ENCODE measurements around the gene EN2.
A peak's percentile ranks its signal among the peaks of the same experiment; 100 is the strongest.

The EN2 gene

DNA sequence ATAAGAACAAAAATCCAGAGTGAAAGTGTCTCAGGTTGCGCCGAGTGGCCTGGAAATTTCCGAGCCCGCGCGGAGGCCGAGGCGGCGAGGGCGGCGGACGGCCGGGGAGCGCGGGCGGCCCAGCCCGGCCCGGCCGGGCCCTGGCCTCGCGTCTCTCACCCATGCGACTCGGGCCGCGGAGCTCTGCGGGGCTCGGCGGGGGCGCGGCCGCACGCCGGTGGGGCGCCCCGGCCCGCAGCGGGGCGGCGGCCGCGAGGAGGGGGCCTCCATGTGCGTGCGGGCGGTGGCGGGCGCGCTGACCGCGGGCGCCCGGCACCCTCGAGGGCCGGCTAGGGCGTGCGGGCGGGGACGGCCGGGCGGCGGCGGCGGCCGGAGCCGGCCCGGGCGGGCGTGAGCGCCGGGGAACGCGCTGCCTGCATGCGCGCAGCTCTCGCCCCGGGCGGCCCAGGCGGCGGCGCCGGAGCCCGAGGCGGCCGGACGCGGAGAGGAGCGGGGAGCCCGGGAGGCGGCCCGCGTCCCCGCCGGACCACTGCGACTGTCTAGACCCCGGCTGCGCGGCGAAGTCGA, 302 bp upstream of the EN2 start:
- Histone ChIP-seq H3K9me3 (ENCODE audit: control insufficient read depth in 2 of 2, low read length in 2 of 2) (no peaks in the 10 kb centered on the region), H3K4me1 (ENCODE audit: control insufficient read depth in 2 of 2, insufficient read depth in 2 of 2, low read length in 2 of 2) (peaks cover 10% of the 10 kb centered on the region in 2 donors), H3K4me3 (ENCODE audit: low read length in 2 of 2) (peak overlapping the region; percentile 50 to 74), H3K36me3 (ENCODE audit: control insufficient read depth in 2 of 2, insufficient read depth in 2 of 2, low read length in 2 of 2) (no peaks in the 10 kb centered on the region), H3K27me3 (ENCODE audit: control insufficient read depth in 2 of 2, insufficient read depth in 2 of 2, low read length in 2 of 2) (peaks cover 69 to 83% of the 10 kb centered on the region in 2 donors), H3K27ac (ENCODE audit: low read depth in 2 of 2, low read length in 2 of 2) (no peak overlapping the region), H3K9ac (ENCODE audit: low read depth in 1 of 2, low read length in 2 of 2) (no peak overlapping the region)

- H3K27me3 ChIP-seq (ENCODE audit: control insufficient read depth in 2 of 2, insufficient read depth in 2 of 2, low read length in 2 of 2), result peaks cover 73 to 81% of the 10 kb centered on the region in 2 donors
These were observed 1.2 kb downstream of the EN2 start for GRCh38 chr7:155458878-155459699.

GRCh38 chr7:155459700-155460461, 2.0 kb downstream of the EN2 start:
- Histone ChIP-seq H3K9me3 (ENCODE audit: control insufficient read depth in 2 of 2, low read length in 2 of 2) (no peaks in the 10 kb centered on the region), H3K9ac (ENCODE audit: low read depth in 1 of 2, low read length in 2 of 2) (no peak overlapping the region), H3K27me3 (ENCODE audit: control insufficient read depth in 2 of 2, insufficient read depth in 2 of 2, low read length in 2 of 2) (peaks cover 73 to 81% of the 10 kb centered on the region in 2 donors), H3K27ac (ENCODE audit: low read depth in 2 of 2, low read length in 2 of 2) (no peak overlapping the region), H3K4me3 (ENCODE audit: low read length in 2 of 2) (no peak overlapping the region), H3K4me1 (ENCODE audit: control insufficient read depth in 2 of 2, insufficient read depth in 2 of 2, low read length in 2 of 2) (peaks cover 10% of the 10 kb centered on the region in 2 donors), H3K36me3 (ENCODE audit: control insufficient read depth in 2 of 2, insufficient read depth in 2 of 2, low read length in 2 of 2) (no peaks in the 10 kb centered on the region)

More at GRCh38 chr7:155458878-155459699, 1.2 kb downstream of the EN2 start:
- peaks cover 10% of the 10 kb centered on the region in 2 donors for H3K4me1 ChIP-seq (ENCODE audit: control insufficient read depth in 2 of 2, insufficient read depth in 2 of 2, low read length in 2 of 2)
- no peak overlapping the region for H3K4me3 ChIP-seq (ENCODE audit: low read length in 2 of 2)
- no peak overlapping the region for H3K27ac ChIP-seq (ENCODE audit: low read depth in 2 of 2, low read length in 2 of 2)
- no peaks in the 10 kb centered on the region for H3K9me3 ChIP-seq (ENCODE audit: control insufficient read depth in 2 of 2, low read length in 2 of 2)
- H3K9ac ChIP-seq (ENCODE audit: low read depth in 1 of 2, low read length in 2 of 2), result no peak overlapping the region
- H3K36me3 ChIP-seq (ENCODE audit: control insufficient read depth in 2 of 2, insufficient read depth in 2 of 2, low read length in 2 of 2), result no peaks in the 10 kb centered on the region

DNA sequence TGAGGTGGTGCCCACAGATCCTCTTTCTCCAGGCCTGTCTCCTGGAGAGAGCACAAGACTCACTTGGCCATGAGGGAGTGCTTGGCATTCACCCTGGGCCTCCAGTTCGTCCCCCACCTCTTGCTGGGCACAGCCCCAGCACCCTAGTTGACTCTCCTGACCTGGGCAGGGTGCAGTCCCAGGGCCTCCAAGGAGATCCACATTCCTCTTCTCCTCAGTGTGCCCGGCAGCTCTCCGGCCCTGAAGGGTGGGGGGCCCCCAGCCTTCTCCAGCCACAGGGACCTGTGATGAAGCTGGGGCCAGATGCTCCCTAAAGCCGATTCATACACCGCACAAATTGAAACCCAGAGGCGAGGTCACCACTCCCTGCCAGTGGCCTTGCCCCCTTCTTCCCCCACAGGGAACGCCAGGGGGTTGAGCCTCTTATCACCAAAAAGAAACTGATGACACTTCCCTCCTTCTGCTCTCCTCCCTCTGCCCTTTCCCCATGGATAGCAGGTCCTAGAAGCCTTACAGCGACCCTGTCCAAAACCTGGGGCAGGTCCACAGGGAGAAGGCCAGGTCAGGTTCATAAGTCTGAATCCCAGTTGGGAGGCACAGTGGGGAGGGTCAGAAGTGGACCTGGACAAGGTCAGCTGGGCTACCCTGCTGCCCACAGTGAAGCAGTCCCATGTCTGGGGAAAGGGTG, 3.1 kb downstream of the EN2 start:
- Histone ChIP-seq H3K4me1 (ENCODE audit: control insufficient read depth in 2 of 2, insufficient read depth in 2 of 2, low read length in 2 of 2) (peaks cover 10% of the 10 kb centered on the region in 2 donors), H3K4me3 (ENCODE audit: low read length in 2 of 2) (no peak overlapping the region), H3K9ac (ENCODE audit: low read depth in 1 of 2, low read length in 2 of 2) (no peak overlapping the region), H3K27ac (ENCODE audit: low read depth in 2 of 2, low read length in 2 of 2) (no peak overlapping the region), H3K36me3 (ENCODE audit: control insufficient read depth in 2 of 2, insufficient read depth in 2 of 2, low read length in 2 of 2) (no peaks in the 10 kb centered on the region), H3K27me3 (ENCODE audit: control insufficient read depth in 2 of 2, insufficient read depth in 2 of 2, low read length in 2 of 2) (peaks cover 74 to 81% of the 10 kb centered on the region in 2 donors), H3K9me3 (ENCODE audit: control insufficient read depth in 2 of 2, low read length in 2 of 2) (no peaks in the 10 kb centered on the region)

GRCh38 chr7:155461631-155462030, 3.7 kb downstream of the EN2 start:
- Histone ChIP-seq H3K4me3 (ENCODE audit: low read length in 2 of 2) (no peak overlapping the region), H3K36me3 (ENCODE audit: control insufficient read depth in 2 of 2, insufficient read depth in 2 of 2, low read length in 2 of 2) (no peaks in the 10 kb centered on the region), H3K9ac (ENCODE audit: low read depth in 1 of 2, low read length in 2 of 2) (no peak overlapping the region), H3K27ac (ENCODE audit: low read depth in 2 of 2, low read length in 2 of 2) (no peak overlapping the region), H3K27me3 (ENCODE audit: control insufficient read depth in 2 of 2, insufficient read depth in 2 of 2, low read length in 2 of 2) (peaks cover 75 to 81% of the 10 kb centered on the region in 2 donors), H3K4me1 (ENCODE audit: control insufficient read depth in 2 of 2, insufficient read depth in 2 of 2, low read length in 2 of 2) (peaks cover 10% of the 10 kb centered on the region in 2 donors), H3K9me3 (ENCODE audit: control insufficient read depth in 2 of 2, low read length in 2 of 2) (no peaks in the 10 kb centered on the region)

- no peak overlapping the region for H3K27ac ChIP-seq (ENCODE audit: low read depth in 2 of 2, low read length in 2 of 2)
- peaks cover 70 to 81% of the 10 kb centered on the region in 2 donors for H3K27me3 ChIP-seq (ENCODE audit: control insufficient read depth in 2 of 2, insufficient read depth in 2 of 2, low read length in 2 of 2)
- no peaks in the 10 kb centered on the region for H3K9me3 ChIP-seq (ENCODE audit: control insufficient read depth in 2 of 2, low read length in 2 of 2)
- no peak overlapping the region for H3K9ac ChIP-seq (ENCODE audit: low read depth in 1 of 2, low read length in 2 of 2)
- H3K4me1 ChIP-seq (ENCODE audit: control insufficient read depth in 2 of 2, insufficient read depth in 2 of 2, low read length in 2 of 2), result peaks cover 6 to 7% of the 10 kb centered on the region in 2 donors
- H3K36me3 ChIP-seq (ENCODE audit: control insufficient read depth in 2 of 2, insufficient read depth in 2 of 2, low read length in 2 of 2), result no peaks in the 10 kb centered on the region
- no peak overlapping the region for H3K4me3 ChIP-seq (ENCODE audit: low read length in 2 of 2)
These were observed 4.3 kb downstream of the EN2 start for GRCh38 chr7:155462163-155462735.

DNA sequence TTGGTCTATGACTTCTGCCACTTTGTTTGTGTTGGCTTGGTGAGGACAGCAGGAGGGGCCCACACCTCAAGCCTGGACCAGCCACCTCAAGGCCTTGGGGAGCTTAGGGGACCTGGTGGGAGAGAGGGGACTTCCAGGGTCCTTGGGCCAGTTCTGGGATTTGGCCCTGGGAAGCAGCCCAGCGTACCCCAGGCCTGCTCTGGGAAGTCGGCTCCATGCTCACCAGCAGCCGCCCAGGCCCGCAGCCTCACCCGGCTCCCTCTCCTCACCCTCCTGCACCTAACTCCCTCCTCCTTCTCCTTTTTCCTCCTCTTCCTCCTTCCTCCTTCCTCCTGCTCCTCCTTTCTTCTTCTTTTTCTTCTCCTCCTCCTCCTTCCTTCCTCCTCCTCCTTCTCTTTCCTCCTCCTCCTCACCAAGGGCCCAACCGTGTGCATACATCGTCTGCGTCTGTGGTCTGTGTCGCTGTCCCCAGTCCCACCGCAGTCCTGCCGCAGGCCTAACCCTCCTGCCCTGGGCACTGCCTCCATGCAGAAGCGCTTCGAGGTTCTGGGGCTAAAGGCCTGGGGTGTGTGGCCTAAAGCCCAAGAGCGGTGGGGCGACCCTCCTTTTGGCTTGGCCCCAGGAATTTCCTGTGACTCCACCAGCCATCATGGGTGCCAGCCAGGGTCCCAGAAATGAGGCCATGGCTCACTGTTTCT, 5.3 kb downstream of the EN2 start:
- no peak overlapping the region for H3K9ac ChIP-seq (ENCODE audit: low read depth in 1 of 2, low read length in 2 of 2)
- H3K27ac ChIP-seq (ENCODE audit: low read depth in 2 of 2, low read length in 2 of 2), result no peak overlapping the region
- H3K9me3 ChIP-seq (ENCODE audit: control insufficient read depth in 2 of 2, low read length in 2 of 2), result no peaks in the 10 kb centered on the region
- peaks cover 75 to 90% of the 10 kb centered on the region in 2 donors for H3K27me3 ChIP-seq (ENCODE audit: control insufficient read depth in 2 of 2, insufficient read depth in 2 of 2, low read length in 2 of 2)
- H3K4me3 ChIP-seq (ENCODE audit: low read length in 2 of 2), result no peak overlapping the region
- peaks cover 2 to 7% of the 10 kb centered on the region in 2 donors for H3K4me1 ChIP-seq (ENCODE audit: control insufficient read depth in 2 of 2, insufficient read depth in 2 of 2, low read length in 2 of 2)
- H3K36me3 ChIP-seq (ENCODE audit: control insufficient read depth in 2 of 2, insufficient read depth in 2 of 2, low read length in 2 of 2), result no peaks in the 10 kb centered on the region

DNA sequence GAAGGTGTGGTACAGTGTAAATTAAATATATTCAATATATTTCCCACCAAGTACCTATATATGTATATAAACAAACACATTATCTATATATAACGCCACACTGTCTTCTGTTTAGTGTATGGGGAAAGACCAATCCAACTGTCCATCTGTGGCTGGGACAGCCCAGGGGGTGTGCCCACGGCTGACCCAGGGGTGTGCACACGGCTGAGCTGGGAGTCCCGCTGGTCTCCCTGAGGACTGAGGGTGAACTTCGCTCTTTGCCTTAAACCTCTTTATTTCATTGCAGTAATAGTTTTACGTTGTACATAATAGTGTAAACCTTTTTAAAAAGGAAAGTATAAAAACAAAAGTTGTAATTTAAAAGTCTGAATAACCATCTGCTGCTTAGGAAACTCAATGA, 6.3 kb downstream of the EN2 start:
- H3K27me3 ChIP-seq (ENCODE audit: control insufficient read depth in 2 of 2, insufficient read depth in 2 of 2, low read length in 2 of 2), result peaks cover 81 to 90% of the 10 kb centered on the region in 2 donors
- peaks cover 0 to 3% of the 10 kb centered on the region in 2 donors for H3K4me1 ChIP-seq (ENCODE audit: control insufficient read depth in 2 of 2, insufficient read depth in 2 of 2, low read length in 2 of 2)
- no peaks in the 10 kb centered on the region for H3K9me3 ChIP-seq (ENCODE audit: control insufficient read depth in 2 of 2, low read length in 2 of 2)
- no peaks in the 10 kb centered on the region for H3K36me3 ChIP-seq (ENCODE audit: control insufficient read depth in 2 of 2, insufficient read depth in 2 of 2, low read length in 2 of 2)
- no peak overlapping the region for H3K4me3 ChIP-seq (ENCODE audit: low read length in 2 of 2)
- no peak overlapping the region for H3K9ac ChIP-seq (ENCODE audit: low read depth in 1 of 2, low read length in 2 of 2)
- H3K27ac ChIP-seq (ENCODE audit: low read depth in 2 of 2, low read length in 2 of 2), result no peak overlapping the region
